OCI-LY7 (cell line): ENCODE measurements around the gene RBSN. TPM values are rescaled to one million over a fixed set of nuclear protein-coding genes. Genes with fewer than 3 reads are reported as not detected.

ENCODE experiments used
- BruUV-seq: library from RNA; stranded (reverse); fragments of 400-500 nt; replicated peaks from 2 replicates; lab custom pipeline; 2021; lab: Mats Ljungman, UMichigan
- CTCF ChIA-PET: fragments of 300-600 bp; sonication (Branson Sonifier 250); formaldehyde crosslinking; loops from one replicate; lab custom pipeline; 2022; ENCODE audit warnings: antibody characterized with exemption; ENCODE audit not compliant: unreplicated experiment; lab: Charles Lee
- POLR2A ChIA-PET: fragments of 300-600 bp; sonication (Branson Sonifier 250); formaldehyde crosslinking; loops from one replicate; lab custom pipeline; 2022; ENCODE audit warnings: antibody characterized with exemption; lab: Charles Lee
- DNase-seq: peaks from one replicate; pipeline ENCODE4 v3.0.0-alpha.2; 2015; ENCODE audit warnings: low spot score
- H2AFZ ChIP-seq: fragments of 200-600 bp; sonication (generic), shearing (Covaris generic); 2 replicates; pipeline ENCODE4 v1.6.1; 2014; ENCODE audit warnings: mild to moderate bottlenecking, antibody characterized with exemption, low read length, moderate library complexity
- H3K27ac ChIP-seq: fragments of 200-600 bp; sonication (generic); 2 replicates; pipeline ENCODE4 v1.5.1; 2014; ENCODE audit warnings: mixed run types, low read depth, mild to moderate bottlenecking, moderate library complexity, low read length, inconsistent platforms; ENCODE audit not compliant: poor library complexity, severe bottlenecking
- H3K36me3 ChIP-seq: fragments of 200-600 bp; sonication (generic); 2 replicates; pipeline ENCODE4 v1.6.1; 2014; ENCODE audit warnings: mild to moderate bottlenecking, antibody characterized with exemption, low read length, moderate library complexity, mixed read lengths; ENCODE audit not compliant: insufficient read depth
- H3K4me1 ChIP-seq: fragments of 200-600 bp; sonication (generic); 2 replicates; pipeline ENCODE4 v1.5.1; 2014; ENCODE audit warnings: mild to moderate bottlenecking, low read length; ENCODE audit not compliant: insufficient read depth, poor library complexity, severe bottlenecking
- H3K4me2 ChIP-seq: fragments of 200-600 bp; sonication (generic); 2 replicates; pipeline ENCODE4 v1.6.1; 2014; ENCODE audit warnings: mild to moderate bottlenecking, low read length
- H3K4me3 ChIP-seq: fragments of 200-600 bp; sonication (generic); 2 replicates; pipeline ENCODE4 v1.5.1; 2014; ENCODE audit warnings: mild to moderate bottlenecking, low read depth, low read length; ENCODE audit not compliant: poor library complexity, severe bottlenecking
- H3K79me2 ChIP-seq: fragments of 200-600 bp; sonication (generic); 2 replicates; pipeline ENCODE4 v1.6.1; 2016; ENCODE audit warnings: low read depth, mild to moderate bottlenecking, low read length, moderate library complexity, mixed read lengths; ENCODE audit not compliant: insufficient read depth
- H3K9me2 ChIP-seq: fragments of 200-600 bp; sonication (generic); 2 replicates; pipeline ENCODE4 v1.6.1; 2016; ENCODE audit warnings: mild to moderate bottlenecking, low read length, mixed read lengths; ENCODE audit not compliant: insufficient read depth
- H3K9me3 ChIP-seq: fragments of 200-600 bp; sonication (generic); 2 replicates; pipeline ENCODE4 v1.6.1; 2014; ENCODE audit warnings: mild to moderate bottlenecking, mixed run types, low read length, mixed read lengths
- H4K20me1 ChIP-seq: fragments of 200-600 bp; sonication (generic); 2 replicates; pipeline ENCODE4 v1.6.1; 2014; ENCODE audit warnings: mild to moderate bottlenecking, antibody characterized with exemption, low read length, moderate library complexity, mixed read lengths; ENCODE audit not compliant: insufficient read depth
- CTCF ChIP-seq: fragments of 200-600 bp; sonication (generic); conservative IDR thresholded peaks from 2 replicates; pipeline ENCODE4 v1.5.1; 2014; ENCODE audit warnings: mild to moderate bottlenecking, antibody characterized with exemption, low read length, moderate library complexity, mixed read lengths
- EZH2phosphoT487 ChIP-seq: fragments of 200-600 bp; sonication (generic); IDR thresholded peaks from 2 replicates; pipeline ENCODE4 v1.6.1; 2018; ENCODE audit warnings: low read depth, borderline replicate concordance, mild to moderate bottlenecking, mixed run types, antibody characterized with exemption, low read length, moderate library complexity, mixed read lengths
- intact Hi-C: fragments of 100-400 bp; cut with micrococcal nuclease; formaldehyde crosslinking; loops from one replicate; pipeline ENCODE4 v1.10.0; 2022; ENCODE audit not compliant: unreplicated experiment
- total RNA-seq, 2 experiments: library from RNA; depleted of rRNA in 1 of 2; stranded (reverse); fragments of >200 nt in 1 of 2; shearing (Covaris generic) in 1 of 2; gene quantifications; 2 replicates each; pipeline ENCODE4 v1.2.3, GENCODE V29; 2014 to 2022

RBSN gene
- total RNA-seq, 2 experiments from 2014 or later = 13.3 to 21.4 TPM

GRCh38 chr3:15102836-15103235, 3.9 kb upstream of the RBSN start:
- H3K79me2 ChIP-seq = peaks cover 10% of the 10 kb centered on the region; the same call in 1 of the 2 replicates
- no TSS peak for BruUV-seq
- CTCF ChIA-PET = no interaction called here
- H3K27ac ChIP-seq = no peak overlapping the region
- peaks cover 3% of the 10 kb centered on the region for H4K20me1 ChIP-seq
- no peaks in the 10 kb centered on the region for H3K9me2 ChIP-seq
- no peaks in the 10 kb centered on the region for H3K9me3 ChIP-seq
- no peak for DNase-seq
- no peak overlapping the region for H3K4me2 ChIP-seq
- TF ChIP-seq CTCF (no peak), EZH2phosphoT487 (no peak)
- intact Hi-C loops = no loop called here
- H3K4me1 ChIP-seq = peaks cover 12% of the 10 kb centered on the region
- no peaks in the 10 kb centered on the region for H3K36me3 ChIP-seq
- no peak overlapping the region for H2AFZ ChIP-seq
- H3K4me3 ChIP-seq = no peak overlapping the region
- POLR2A ChIA-PET = interaction anchor here (0.6 kb wide), 2 partner anchors 108 to 115 kb away, joined by 3 to 4 read pairs; no protein-coding TSS in a partner anchor

DNA sequence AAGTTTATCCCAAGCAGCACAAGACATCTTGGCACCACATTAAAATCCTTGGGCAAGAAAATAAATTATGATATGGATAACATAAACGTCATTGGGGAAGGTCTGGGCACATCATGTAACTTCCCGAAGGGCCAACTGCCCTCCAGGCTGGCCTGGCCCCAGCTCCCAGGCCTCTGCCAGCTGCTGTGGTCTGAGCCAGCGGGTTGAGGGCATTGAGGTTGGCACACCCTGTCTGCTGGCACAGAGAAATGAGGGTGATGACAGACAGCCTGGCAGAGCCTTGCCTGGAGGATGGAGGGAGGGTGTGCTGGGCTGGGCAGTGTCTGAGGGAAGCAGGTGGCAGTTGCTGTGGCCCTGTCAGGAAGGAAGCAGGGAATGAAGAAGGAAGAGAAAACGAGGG, 3.3 kb upstream of the RBSN start:
- no peak overlapping the region for H3K4me3 ChIP-seq
- H3K79me2 ChIP-seq = peaks cover 16% of the 10 kb centered on the region; the same call in 1 of the 2 replicates
- no TSS peak for BruUV-seq
- no peaks in the 10 kb centered on the region for H3K36me3 ChIP-seq
- no peak overlapping the region for H2AFZ ChIP-seq
- H3K4me1 ChIP-seq = peaks cover 16% of the 10 kb centered on the region
- no peak for DNase-seq
- no peaks in the 10 kb centered on the region for H3K9me3 ChIP-seq
- TF ChIP-seq EZH2phosphoT487 (no peak), CTCF (no peak)
- H3K9me2 ChIP-seq = no peaks in the 10 kb centered on the region
- H3K27ac ChIP-seq = no peak overlapping the region
- H3K4me2 ChIP-seq = no peak overlapping the region
- ChIA-PET CTCF (no interaction called here), POLR2A (interaction anchor here (0.6 kb wide), 1 partner anchor 115 kb away, joined by 3 read pairs; no protein-coding TSS in a partner anchor)
- intact Hi-C loops = no loop called here
- peaks cover 6% of the 10 kb centered on the region for H4K20me1 ChIP-seq
